ENCODE measurements around the gene TCEANC.

The TCEANC gene

DNA sequence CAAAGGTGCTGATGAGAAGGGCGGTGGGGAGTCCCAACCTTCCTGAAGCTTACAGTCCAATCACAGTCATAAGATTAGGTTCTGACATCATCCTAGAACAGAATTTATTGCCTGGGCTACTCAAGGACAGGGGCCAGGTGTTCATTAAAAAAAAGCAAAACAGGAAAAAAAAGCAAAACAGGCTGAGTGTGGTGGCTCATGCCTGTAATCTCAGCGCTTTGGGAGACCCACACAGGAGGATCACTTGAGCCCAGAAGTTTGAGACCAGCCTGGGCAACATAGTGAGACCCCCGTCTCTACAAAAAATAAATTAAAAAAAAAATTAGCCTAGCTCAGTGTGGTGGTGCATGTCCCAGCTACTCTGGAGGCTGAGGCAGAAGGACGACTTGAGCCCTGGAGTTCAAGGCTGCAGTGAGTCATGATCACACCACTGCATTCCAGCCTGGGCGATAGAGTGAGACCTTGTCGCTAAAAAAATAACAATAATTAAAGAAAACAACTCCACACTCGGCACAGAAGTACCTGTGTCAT lies 39.0 kb downstream of the TCEANC start:
- in situ Hi-C loops (cut with HindIII; ENCODE audit: low sequenced_read_pairs), result no loop called here

DNA sequence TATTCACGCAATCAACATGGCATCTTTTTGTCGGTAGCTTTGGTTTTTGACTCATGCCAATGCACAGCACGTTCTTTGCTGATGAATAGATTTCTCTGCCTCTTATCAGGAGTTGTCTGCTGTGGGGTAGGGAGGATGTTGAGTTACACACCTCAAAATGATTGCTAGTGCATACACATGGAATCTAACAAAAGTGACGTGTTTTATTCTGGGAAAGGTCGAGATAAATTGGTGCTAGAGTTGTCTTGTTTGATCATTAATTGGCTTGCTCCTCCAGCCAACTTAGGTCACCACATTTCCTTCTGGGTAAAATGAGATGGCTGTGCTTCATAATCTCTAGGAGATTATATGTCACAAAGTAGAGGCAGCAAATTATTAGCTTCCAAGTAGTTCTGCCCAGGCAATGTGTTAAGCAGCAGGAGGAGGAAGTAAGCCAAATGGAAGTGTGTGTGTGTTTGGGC lies 39.9 kb downstream of the TCEANC start:
- in situ Hi-C loops (cut with HindIII; ENCODE audit: low sequenced_read_pairs), result no loop called here

DNA sequence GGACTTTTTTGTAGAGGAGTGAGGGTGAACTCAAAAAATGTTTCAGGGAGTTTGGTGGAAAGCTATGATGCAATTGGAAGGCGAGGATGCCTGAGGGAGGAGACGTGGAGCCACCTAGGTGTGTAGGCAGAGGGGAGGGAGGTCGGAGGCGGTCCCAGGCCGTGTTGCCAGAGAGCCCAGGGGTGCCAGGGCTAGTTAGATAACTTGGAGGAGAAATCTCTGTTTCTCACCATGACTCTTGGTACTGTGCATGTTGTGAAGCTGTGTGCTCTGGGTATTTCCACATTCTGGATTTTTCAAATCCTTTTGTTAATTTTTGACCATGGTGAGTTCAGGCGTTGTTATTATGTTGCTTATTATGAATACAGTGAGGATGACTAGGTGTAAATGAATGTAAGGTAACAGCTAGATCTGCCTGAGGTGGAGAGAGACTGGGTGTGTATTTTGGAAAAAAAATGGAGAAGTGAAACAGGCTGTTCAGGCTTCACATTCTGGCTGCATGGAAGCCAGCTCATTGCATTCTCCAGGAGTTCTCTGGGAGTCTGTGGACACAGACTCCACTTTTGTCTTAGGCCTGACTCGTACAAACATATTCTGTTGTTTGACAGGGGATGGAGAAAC lies 40.5 kb downstream of the TCEANC start:
- in situ Hi-C loops (cut with HindIII; ENCODE audit: low sequenced_read_pairs), result no loop called here

DNA sequence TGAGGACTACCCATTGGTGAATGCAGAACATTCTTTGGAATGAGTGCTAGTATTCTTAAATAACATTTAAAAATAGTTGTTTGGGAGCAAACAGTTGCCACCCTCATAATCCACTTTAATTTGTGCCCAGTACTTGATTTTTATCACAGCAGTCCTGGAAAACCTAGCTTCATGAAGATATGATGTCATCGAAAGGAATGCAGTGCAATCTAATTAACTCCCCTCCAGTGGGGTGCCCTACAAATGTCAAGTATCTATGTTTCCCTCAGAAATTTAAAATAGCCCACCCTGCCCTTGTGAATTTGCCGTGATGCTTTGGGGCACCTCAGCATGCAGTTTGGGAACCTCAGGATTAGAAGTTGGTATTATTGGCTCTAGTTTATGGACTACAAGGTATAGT lies 41.4 kb downstream of the TCEANC start:
- in situ Hi-C loops (cut with HindIII; ENCODE audit: low sequenced_read_pairs), result no loop called here

DNA sequence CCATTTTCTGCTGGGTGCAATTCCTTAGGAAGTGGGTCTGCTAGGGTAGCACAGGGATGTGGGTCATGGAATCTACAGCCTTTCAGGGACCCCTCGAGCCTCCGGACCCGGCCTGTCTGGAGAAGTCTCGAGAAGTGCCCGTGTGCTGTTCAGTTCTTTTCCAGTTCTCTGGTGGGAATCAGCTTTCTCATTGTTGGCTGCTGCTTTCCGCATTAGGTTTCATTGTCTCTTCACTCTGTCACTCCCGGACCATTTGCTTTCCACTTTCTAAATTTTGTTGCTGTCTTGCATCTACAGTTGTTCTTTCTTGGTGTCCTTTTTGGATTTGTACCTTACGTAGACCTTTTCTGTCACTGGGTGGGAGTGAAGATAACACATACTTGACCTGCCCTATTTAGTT lies 42.0 kb downstream of the TCEANC start:
- in situ Hi-C loops (cut with HindIII; ENCODE audit: low sequenced_read_pairs), result no loop called here

DNA sequence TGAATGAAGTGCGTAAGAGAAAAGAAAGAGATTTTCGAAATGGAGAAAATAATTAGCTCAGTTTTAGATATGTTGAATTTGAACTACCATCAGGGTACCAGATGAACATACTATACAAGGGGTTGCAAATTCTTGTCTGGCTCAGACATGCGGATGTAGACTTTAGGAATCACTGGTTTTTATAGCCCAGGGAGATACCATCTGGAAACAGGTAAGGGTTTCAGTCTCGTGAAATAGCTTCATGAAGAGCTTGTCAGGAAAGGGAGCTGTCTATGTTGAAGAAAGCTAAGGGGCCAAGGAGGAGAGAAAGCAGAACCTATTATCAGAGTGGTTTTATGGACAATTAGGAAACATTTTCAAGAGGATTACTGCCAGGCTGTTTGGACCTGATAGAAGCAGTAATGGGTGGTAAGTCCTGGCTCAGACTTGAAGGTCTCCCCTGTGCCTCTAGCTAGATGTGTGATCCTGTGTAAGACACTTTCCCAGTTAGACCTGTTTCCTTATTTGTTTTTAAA lies 42.7 kb downstream of the TCEANC start:
- in situ Hi-C loops (cut with HindIII; ENCODE audit: low sequenced_read_pairs), result no loop called here

DNA sequence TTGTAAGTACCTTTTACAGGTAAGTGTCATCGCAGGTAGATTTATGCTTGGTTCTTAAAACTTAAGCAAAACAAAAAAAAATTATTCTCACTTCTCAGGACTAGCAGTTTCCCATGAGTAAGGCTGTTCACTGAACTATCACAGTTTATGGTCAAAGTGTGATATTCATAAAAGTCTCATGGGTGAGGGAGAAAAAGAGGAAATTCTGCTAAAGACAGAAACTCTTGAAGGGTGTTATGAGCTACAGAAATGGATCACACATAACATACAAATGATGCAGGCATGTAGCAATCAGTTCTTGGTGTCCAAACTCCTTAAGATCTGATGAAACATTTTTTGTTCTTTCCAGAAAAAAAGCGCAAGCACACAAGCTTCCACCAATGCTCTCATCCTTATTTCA lies 44.5 kb downstream of the TCEANC start:
- in situ Hi-C loops (cut with HindIII; ENCODE audit: low sequenced_read_pairs), result no loop called here

DNA sequence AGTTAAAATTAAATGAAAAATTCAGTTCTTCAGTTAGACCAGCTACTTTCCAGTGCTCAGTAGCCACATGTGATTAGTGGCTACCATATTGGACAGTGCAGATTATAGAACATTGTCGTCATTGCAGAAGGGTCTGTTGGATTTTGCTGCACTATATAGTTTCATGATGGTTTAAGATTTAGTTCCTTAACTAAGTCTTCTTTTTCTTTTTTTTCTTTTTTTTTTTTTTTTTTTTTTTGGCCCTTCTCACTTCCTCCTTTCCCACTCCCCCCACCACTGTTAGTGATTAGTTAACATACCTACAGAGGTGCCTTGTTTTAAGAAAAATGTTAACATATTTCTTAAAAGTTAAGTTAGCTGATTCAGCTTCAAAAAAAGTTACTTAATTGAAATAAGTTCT lies 45.0 kb downstream of the TCEANC start:
- in situ Hi-C loops (cut with HindIII; ENCODE audit: low sequenced_read_pairs), result no loop called here

DNA sequence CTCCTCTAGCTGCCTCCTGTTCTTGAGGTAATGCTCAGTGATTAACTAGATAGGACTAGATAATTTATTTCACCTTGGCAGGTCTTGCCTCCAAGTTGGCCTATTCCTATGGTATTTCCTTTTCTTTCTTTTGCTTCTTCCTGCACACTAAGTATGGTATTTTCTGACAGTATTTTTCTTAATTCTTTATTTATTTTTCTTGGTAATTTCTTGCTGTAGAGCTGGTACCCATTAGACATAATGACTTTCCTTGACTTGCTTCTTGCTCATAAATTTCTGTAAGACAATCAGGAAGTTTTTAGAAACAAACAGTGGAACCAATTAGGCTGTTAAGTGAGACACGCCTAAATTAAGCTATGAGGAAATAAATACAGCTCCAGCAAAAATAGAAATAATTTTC lies 45.5 kb downstream of the TCEANC start:
- in situ Hi-C loops (cut with HindIII; ENCODE audit: low sequenced_read_pairs), result no loop called here

DNA sequence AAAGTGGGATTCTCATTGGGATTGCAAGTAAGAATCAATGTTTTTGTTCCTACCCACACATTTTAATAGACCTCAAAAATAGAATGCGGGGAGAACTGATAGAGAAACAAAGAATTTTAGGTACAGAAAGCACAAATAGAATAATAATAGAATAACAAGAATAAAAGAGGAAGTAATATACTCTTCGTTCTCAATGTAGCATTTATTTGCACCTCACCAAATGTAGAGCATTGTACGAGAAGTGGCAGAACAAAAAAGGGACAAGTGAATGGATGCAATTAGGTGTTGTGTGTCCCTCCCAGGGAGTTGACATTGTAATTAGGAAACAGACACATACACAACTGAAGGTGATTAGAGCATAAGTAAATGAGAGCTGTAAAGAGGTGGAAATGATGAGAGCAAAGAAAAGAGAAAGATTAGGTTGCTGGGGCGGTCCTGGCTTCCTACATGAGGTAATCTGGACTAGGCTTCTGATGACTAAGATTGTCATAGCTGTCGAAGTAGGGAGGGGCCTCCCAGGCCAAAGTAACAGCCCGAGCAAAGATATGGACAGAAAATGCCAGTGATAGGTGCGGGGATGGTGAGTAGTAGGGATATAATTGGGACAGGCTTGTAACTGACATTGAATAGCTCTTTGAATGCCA lies 46.4 kb downstream of the TCEANC start:
- in situ Hi-C loops (cut with HindIII; ENCODE audit: low sequenced_read_pairs), result no loop called here

DNA sequence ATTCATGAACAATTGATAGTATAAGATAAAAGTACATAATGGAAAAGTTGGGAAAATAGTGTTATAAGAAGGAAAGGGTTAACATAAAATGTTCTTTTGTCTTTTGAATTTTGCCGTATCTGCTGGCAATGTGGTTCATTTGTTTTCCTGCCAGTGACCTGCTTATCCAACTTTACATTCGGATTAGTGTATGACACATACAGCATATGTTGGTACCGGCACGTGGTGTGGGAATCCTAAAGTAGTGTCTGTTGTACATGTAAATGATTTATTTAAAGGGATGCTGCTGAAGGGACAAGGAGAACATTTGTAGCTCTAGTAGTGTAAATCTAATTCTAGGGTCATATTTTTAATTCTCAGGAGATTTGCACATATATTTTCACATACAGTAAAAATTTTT lies 47.4 kb downstream of the TCEANC start:
- in situ Hi-C loops (cut with HindIII; ENCODE audit: low sequenced_read_pairs), result no loop called here

DNA sequence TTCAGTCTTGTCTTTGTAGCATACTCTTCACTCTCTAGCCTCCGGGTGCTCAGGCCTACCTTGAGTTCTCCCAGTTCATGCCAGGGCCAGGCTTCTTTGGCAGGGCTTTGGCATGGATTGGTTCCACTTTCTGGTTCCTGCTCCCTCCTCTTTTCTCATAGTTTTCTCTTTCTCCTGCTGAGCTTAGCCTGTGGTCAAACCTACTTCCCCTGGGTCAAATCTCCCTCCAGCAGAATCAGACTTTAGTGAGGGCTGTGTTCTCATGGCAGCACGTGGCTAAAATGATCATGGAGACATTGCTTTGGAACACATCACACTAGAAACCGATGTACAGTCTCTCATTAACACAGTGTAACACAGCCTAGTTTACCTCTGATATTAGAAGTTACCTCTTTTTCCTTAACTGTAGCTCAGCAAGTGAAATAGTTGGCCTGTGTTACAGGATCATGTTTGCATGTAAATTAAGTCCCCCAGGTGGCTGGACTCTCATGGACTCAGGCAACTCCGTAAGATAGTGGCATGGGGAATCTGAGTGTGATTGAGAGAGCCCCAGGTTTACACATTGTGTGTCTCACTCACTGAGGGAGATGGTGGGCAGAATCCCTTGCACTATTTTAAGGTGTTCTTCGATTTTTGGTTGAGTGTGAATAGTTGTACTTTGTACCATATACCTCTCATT lies 49.3 kb downstream of the TCEANC start:
- in situ Hi-C loops (cut with HindIII; ENCODE audit: low sequenced_read_pairs), result no loop called here

DNA sequence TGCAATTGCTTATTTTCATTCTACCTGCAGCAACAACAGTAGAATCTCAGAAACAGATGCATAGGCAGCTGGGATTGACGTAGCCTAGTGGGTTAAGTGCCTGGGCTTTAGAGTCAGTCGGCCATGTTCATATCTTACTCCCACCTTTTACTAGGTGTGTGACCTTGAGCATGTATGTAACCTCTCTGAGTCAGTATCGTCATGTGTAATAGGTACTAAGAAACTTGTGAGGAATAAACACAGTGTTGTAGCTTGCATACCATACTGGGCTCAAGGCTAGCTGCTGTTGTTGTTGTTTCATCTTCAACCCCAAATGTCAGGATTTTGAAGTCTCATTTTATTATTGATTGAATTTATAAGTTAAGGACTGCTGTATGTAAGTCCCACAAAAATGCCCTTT lies 50.2 kb downstream of the TCEANC start:
- in situ Hi-C loops (cut with HindIII; ENCODE audit: low sequenced_read_pairs), result no loop called here

DNA sequence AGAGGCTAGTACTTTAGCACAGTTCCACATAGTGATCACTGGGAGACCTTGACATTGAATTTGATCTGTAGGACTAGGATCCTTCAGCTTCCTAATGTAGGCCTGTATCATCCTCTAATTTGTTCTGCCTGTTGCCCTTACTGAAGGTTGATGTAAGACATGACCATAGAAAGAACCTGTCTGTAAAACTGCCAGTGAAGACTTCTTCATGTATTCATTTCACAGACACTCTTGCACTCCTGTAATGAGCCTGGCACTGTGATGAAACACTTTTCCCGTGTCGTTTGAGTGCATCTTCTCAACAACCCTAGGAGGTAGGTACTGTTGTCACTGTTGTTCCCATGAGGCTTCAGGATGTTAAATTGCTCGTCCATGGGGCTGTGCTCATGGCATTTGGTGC lies 50.6 kb downstream of the TCEANC start:
- in situ Hi-C loops (cut with HindIII; ENCODE audit: low sequenced_read_pairs), result no loop called here

DNA sequence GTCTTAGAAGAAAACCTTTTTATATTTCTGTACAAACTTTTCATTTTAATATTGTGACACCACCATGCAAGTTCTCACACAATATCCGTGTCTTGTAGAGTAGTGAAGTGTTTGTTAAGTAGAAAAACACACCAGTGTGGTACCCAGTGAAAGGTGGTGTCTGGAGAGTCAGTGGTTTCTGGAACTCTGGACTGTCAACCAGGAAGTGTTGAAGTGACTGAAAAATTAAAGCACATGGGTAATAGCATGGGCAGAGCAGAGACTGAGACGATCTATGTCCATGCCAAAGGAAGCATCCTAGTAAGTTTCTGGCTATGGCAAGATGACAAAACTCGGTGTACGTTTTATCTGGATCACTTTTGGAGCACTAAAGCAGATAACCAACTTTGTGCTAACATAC lies 58.2 kb downstream of the TCEANC start:
- in situ Hi-C loops (cut with HindIII; ENCODE audit: low sequenced_read_pairs), result no loop called here
